ENCODE measurements around the gene KIAA1958. TPM values are rescaled to one million over a fixed set of nuclear protein-coding genes. Genes with fewer than 3 reads are reported as not detected.

Gene KIAA1958
- total and polyA plus RNA-seq, 2 of the 8 experiments (the other 6 are each of a cell fraction or from before 2014, with no cell fraction given): 11.4 to 43.8 TPM

- H4K91ac ChIP-seq (replicated peaks; ENCODE audit: insufficient read length, low read length): no peak overlapping the region
- 50% methylated on average over 5 of the region's 5 CpGs; no CpG with 5 or more reads in 1 of the 2 experiments for WGBS, 2 experiments (ENCODE audit: extremely low coverage in 1 of 2, insufficient coverage in 1 of 2, insufficient read length in 1 of 2, insufficient replicate concordance in 2 of 2, low coverage in 1 of 2, low lambda C conversion rate in 2 of 2, missing lambda C conversion rate in 1 of 2)
- peak overlapping the region; percentile 17; the same call in 1 of the 2 replicates for H3K27ac ChIP-seq (ENCODE audit: low read depth, low read length)
- no peak overlapping the region for H3K9ac ChIP-seq (replicated peaks in 1 of 4; ENCODE audit: extremely low read depth in 1 of 4, low read depth in 3 of 4, low read length in 3 of 4)
- H2BK20ac ChIP-seq (ENCODE audit: low read length): no peak overlapping the region
- H3K56ac ChIP-seq (replicated peaks; ENCODE audit: insufficient read length, low read depth, low read length): no peak overlapping the region
- H4K5ac ChIP-seq (ENCODE audit: insufficient read length, low read depth, low read length): no peak overlapping the region
- POLR2A ChIA-PET (ENCODE audit: partially characterized antibody): interaction anchor here (0.9 to 1.2 kb wide), 3 partner anchors 9 to 168 kb away, joined by 4 read pairs; partner anchors contain the start of gene KIAA1958
- H3K9me3 ChIP-seq (ENCODE audit: insufficient read depth in 2 of 2, low read depth in 1 of 2, low read length in 1 of 2): 0 out of 4 replicates have a peak, but pooled peaks cover 0 to 3% of the 10 kb centered on the region in 2 experiments
- no peaks in the 10 kb centered on the region for H4K20me1 ChIP-seq (replicated peaks in 1 of 2; ENCODE audit: control insufficient read depth in 1 of 2, insufficient read depth in 2 of 2, low read length in 2 of 2)
- no peak overlapping the region for H2AFZ ChIP-seq (ENCODE audit: low read length)
- peaks cover 2 to 13% (median 4%) of the 10 kb centered on the region in 4 experiments; a peak in 6 of 7 replicates for H3K4me1 ChIP-seq (replicated peaks in 1 of 4; ENCODE audit: control insufficient read depth in 3 of 4, insufficient read depth in 4 of 4, low read length in 3 of 4)
- FAIRE-seq (peak; percentile 73), DNase-seq (ENCODE audit: low read depth in 1 of 2, low spot score in 2 of 2) (peak in 1 of 2 experiments; percentile 9)
- H3K18ac ChIP-seq (ENCODE audit: extremely low read depth, low read length): no peak overlapping the region
- no peaks in the 10 kb centered on the region for H3K79me1 ChIP-seq (ENCODE audit: low read depth, low read length)
- no peaks in the 10 kb centered on the region for H3K79me2 ChIP-seq (ENCODE audit: control insufficient read depth in 1 of 2, insufficient read depth in 2 of 2, low read length in 2 of 2)
- H2AK5ac ChIP-seq (ENCODE audit: low read depth, low read length): no peak overlapping the region
- peak overlapping the region; percentile 30 to 34; a peak in 2 of 4 replicates for H3K4me2 ChIP-seq (ENCODE audit: insufficient read depth in 1 of 2, low read depth in 2 of 2, low read length in 2 of 2)
- H2BK120ac ChIP-seq (replicated peaks; ENCODE audit: low read depth, low read length): no peak overlapping the region
- TF ChIP-seq HDAC6 (IDR thresholded peaks at IDR 0.05; ENCODE audit: low read depth, low read length) (no peak), POLR2AphosphoS5 (IDR thresholded peaks at IDR 0.05; ENCODE audit: low read depth, low read length) (no peak)
- no peak overlapping the region for H3K14ac ChIP-seq (ENCODE audit: insufficient read length)
- H3K4me3 ChIP-seq (ENCODE audit: extremely low read depth in 1 of 4, insufficient read depth in 2 of 4, low read depth in 3 of 4, low read length in 4 of 4): peak overlapping the region in 1 of 4 experiments; percentile 31; a peak in 1 of 8 replicates
- no peak overlapping the region for H4K8ac ChIP-seq (ENCODE audit: extremely low read depth, insufficient read depth, low read length)
- CTCF ChIA-PET (ENCODE audit: partially characterized antibody): interaction anchor here (0.6 to 1.6 kb wide), 5 partner anchors 12 to 567 kb away, joined by 3 to 5 read pairs (median 4); no protein-coding TSS in a partner anchor
- no peak overlapping the region; the same call in 1 of the 2 replicates for H2BK12ac ChIP-seq (ENCODE audit: low read depth, low read length)
- H2BK5ac ChIP-seq (ENCODE audit: low read depth, low read length): 0 out of 2 replicates have a peak overlapping the region, but pooled peaks have one; percentile 20
- H3K27me3 ChIP-seq (replicated peaks in 1 of 4; ENCODE audit: control insufficient read depth in 3 of 4, extremely low read depth in 1 of 4, insufficient read depth in 3 of 4, low read length in 3 of 4): no peaks in the 10 kb centered on the region
- no peak overlapping the region for H2BK15ac ChIP-seq (ENCODE audit: low read length)
- no peak overlapping the region for H3K4ac ChIP-seq (replicated peaks; ENCODE audit: insufficient read length, low read depth, low read length)
- no peaks in the 10 kb centered on the region for H3K23me2 ChIP-seq (ENCODE audit: low read depth, low read length)
- H3K36me3 ChIP-seq (ENCODE audit: control insufficient read depth in 2 of 4, insufficient read depth in 4 of 4, low read length in 3 of 4): peaks cover 0 to 3% (median under 1%) of the 10 kb centered on the region in 4 experiments; a peak in 1 of 8 replicates
- no peak overlapping the region for H3K23ac ChIP-seq (ENCODE audit: insufficient read length)
These were observed 167.7 kb downstream of the KIAA1958 start for GRCh38 chr9:112654282-112654681.

Data from H1 (cell line).